Skeletal muscle tissue (tissue), 4 donors: ENCODE data around the gene KLHDC8A. TPM values are rescaled to one million over a fixed set of nuclear protein-coding genes. Genes with fewer than 3 reads are reported as not detected.

Experiments used
- H3K27ac ChIP-seq: one replicate; pipeline ENCODE4 v1.7.0; 2013; ENCODE audit warnings: mild to moderate bottlenecking, low read depth, low read length, inconsistent platforms
- H3K27me3 ChIP-seq, 3 donors: one replicate each; pipeline ENCODE4 v1.7.0; 2013; ENCODE audit warnings: low read length in 3 of 3; ENCODE audit not compliant: control insufficient read depth in 3 of 3, insufficient read depth in 3 of 3
- H3K36me3 ChIP-seq, 3 donors: one replicate each; pipeline ENCODE4 v1.7.0; 2013; ENCODE audit warnings: low read length in 3 of 3; ENCODE audit not compliant: control insufficient read depth in 3 of 3, insufficient read depth in 3 of 3
- H3K4me1 ChIP-seq, 3 donors: one replicate each; pipeline ENCODE4 v1.7.0; 2013; ENCODE audit warnings: low read length in 3 of 3, mild to moderate bottlenecking in 3 of 3; ENCODE audit not compliant: control insufficient read depth in 3 of 3, insufficient read depth in 3 of 3
- H3K4me3 ChIP-seq, 3 donors: one replicate each; pipeline ENCODE4 v1.7.0; 2013; ENCODE audit warnings: low read length in 3 of 3
- H3K9ac ChIP-seq, 3 donors: one replicate each; pipeline ENCODE4 v1.7.0; 2013; ENCODE audit warnings: low read length in 3 of 3, mild to moderate bottlenecking in 3 of 3, moderate library complexity in 2 of 3, low read depth in 1 of 3
- H3K9me3 ChIP-seq, 3 donors: one replicate each; pipeline ENCODE4 v1.7.0; 2013; ENCODE audit warnings: low read length in 3 of 3; ENCODE audit not compliant: control insufficient read depth in 3 of 3
- total RNA-seq: library from RNA; depleted of rRNA; stranded (reverse); fragments of >200 nt; gene quantifications from one replicate; pipeline ENCODE4 v1.2.3, GENCODE V29; 2014
- donor health status: Osteomylitis.

Gene KLHDC8A
- total RNA-seq, 1 donor from 2014 or later, result 0.52 TPM

DNA sequence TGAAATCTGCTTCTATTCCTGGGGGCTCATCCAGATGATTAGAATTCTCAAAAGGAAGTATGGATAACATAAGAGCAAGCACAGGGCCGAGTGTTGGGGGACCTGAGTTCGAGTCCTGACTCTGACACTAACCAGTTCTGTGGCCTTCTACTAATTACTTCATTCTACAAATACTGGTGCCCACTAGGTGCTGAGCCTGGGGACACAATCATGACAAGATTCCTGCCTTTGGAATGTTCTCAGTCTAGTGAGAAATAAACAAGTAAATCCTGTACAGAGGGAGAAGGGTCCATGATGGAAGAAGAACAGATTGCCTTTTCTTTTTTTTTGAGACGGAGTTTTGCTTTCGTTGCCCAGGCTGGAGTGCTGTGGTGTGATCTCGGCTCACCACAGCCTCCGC lies 32.9 kb downstream of the KLHDC8A start:
- no peaks in the 10 kb centered on the region for H3K36me3 ChIP-seq
- no peak overlapping the region for H3K9ac ChIP-seq
- H3K9me3 ChIP-seq, result no peaks in the 10 kb centered on the region
- peaks cover 35 to 49% (median 40%) of the 10 kb centered on the region in 3 donors for H3K4me1 ChIP-seq
- no peak overlapping the region for H3K27ac ChIP-seq
- no peaks in the 10 kb centered on the region for H3K27me3 ChIP-seq
- H3K4me3 ChIP-seq, result no peak overlapping the region

DNA sequence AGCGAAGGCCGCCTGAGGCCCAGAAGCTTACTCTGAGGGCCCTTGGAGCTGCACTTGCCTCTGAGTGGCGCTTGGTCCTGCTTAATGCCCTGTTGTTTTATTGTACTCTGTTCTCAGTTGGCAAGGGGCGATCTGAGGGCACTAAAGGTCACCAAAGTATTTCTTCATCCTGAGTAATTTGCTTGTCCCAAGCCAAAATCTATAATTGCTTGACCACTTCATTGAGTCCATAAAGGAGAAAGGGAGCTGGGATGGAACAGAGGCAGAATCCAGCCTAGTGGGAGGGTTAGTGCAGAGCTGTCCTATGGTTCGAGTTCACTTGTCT lies 34.8 kb downstream of the KLHDC8A start:
- Histone ChIP-seq H3K9me3 (no peaks in the 10 kb centered on the region), H3K4me1 (peaks cover 44 to 53% (median 47%) of the 10 kb centered on the region in 3 donors), H3K36me3 (no peaks in the 10 kb centered on the region), H3K27me3 (no peaks in the 10 kb centered on the region), H3K4me3 (peak overlapping the region; percentile 67 to 96 (median 84)), H3K27ac (peak overlapping the region; percentile 74), H3K9ac (peak overlapping the region in 2 of 3 donors; percentile 92 to 93)

DNA sequence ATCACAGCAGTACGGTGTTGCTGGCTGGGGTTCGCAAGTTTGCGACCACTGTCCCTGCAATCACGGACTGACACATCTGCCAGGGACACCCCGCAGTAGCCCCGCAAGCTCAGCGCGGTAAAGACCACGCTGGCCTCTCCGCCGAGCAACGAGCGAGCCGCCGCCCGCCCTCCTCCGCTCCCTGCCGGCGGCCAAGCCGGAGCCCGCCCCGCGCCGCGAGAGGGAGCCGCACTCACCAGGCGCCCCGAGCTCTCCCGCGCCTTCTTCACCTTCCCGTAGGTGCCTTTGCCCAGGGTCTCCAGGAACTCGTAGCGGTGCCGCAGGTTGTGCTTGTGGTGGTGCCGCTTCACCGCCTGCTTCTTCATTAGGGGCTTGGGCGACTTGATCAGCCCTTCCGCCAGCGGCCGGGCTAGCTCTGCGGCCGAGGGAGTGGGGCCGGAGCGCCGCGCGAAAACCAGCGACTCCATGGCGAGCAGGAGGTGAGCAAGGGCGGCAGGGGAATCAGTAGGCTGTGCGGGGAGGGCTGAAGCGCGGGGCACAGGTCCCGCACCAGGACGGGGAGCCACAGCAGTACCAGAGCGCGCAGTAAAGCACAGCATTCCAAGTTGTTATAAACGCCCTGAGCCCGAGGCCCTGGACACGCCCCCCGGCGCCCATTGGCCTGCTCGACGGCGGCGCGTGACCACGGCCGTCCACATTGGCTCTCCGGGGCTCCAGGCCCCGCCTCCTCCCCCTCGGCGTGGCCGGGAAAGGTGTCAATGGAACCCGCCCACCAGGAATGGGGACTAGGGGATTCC lies 35.4 kb downstream of the KLHDC8A start, which contains the start of gene NUAK2:
Gene NUAK2 (minus strand): TSS at position 584 of the 797 bp plus-strand sequence. CDS start 117 bp downstream, at position 467.
- Histone ChIP-seq H3K27me3 (no peaks in the 10 kb centered on the region), H3K27ac (peak within 1 kb of the TSS; percentile 74), H3K9ac (peak within 1 kb of the TSS; percentile 85 to 93 (median 92)), H3K36me3 (no peaks in the 10 kb centered on the region), H3K4me3 (peak within 1 kb of the TSS; percentile 84 to 96 (median 91)), H3K9me3 (no peaks in the 10 kb centered on the region), H3K4me1 (peaks cover 47 to 55% (median 53%) of the 10 kb centered on the region in 3 donors)

DNA sequence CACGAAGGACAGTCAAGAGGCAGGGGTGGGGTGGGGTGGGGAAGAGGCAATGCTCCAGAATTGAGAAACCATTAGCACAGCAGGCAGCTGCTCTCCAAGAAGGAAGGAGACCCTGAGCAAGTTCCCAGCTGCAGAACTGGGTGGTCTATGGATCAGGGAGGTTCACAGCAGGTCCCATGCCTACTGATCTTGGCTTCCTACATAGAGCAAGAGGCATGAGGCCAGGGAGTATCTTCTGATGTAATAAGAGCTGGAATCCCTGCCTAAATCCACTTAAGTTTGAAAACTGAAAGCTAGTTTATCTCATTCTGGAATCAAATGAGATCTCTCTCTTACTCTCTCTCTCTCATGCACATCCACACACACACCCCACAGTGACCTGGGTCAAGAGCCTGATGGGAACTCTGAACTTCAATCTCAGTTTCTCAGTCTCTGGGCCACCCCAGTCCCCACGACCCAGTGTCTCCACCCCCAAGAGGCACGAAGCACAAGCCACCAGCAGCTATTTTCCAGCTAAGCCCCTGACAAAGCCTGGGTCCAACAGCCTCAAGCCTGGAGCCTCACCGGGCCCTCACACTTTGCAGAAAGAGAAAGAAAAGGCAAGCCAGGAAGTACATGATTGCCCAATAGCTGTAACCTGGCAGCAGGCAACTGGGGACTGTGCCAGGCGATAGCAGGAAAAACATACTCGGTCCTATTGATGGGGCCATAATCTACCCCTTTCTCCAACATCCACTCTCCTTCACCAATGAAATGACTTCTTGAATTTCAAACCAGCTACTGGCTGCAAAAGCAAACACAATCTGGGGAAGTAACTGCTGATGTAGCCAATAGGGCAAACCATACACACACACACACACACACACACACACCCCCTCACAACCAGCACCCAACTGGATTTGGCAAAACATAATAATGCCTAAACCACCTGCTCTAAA lies 37.4 kb downstream of the KLHDC8A start:
- H3K9me3 ChIP-seq, result no peaks in the 10 kb centered on the region
- no peaks in the 10 kb centered on the region for H3K27me3 ChIP-seq
- H3K36me3 ChIP-seq, result no peaks in the 10 kb centered on the region
- peak overlapping the region in 2 of 3 donors; percentile 45 to 47 for H3K9ac ChIP-seq
- H3K4me1 ChIP-seq, result peaks cover 51 to 58% (median 52%) of the 10 kb centered on the region in 3 donors
- H3K4me3 ChIP-seq, result peak overlapping the region in 2 of 3 donors; percentile 41 to 49
- H3K27ac ChIP-seq, result peak overlapping the region; percentile 6

DNA sequence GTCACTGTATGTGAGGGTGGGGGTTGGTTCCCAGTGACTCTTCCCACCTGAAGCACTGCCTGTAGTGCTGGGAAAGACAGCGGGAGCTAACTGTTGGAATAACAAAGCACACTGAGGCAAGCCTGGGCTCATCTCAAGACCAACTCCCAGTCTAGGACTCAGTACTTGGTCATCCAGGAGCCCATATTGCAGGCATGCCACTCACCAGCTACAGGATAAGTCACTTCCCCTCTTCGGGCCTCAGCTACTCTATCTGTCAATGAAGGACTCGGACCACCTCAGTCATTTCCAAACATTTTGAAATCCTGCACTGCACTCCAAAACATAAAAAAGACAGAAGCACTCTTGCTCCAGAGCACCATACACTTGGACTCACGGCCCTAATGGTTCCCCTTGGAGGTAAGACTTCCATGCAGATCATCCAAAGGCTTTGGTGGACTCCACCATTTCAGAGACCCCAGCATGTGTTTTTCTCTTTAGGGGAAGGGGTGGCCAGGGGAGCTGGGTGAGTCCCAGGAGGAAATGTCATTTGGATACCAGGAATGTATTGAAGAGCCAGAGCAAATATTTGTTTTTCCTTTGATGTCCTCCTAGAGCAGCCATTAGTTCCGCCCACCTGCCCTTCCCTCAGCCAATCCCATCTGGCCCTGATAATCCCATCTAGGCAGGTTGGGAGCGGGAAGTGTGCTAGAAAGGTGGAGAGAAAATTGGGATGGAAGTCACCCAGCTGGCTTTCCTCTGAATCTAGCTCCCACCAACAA lies 38.3 kb downstream of the KLHDC8A start:
- H3K4me3 ChIP-seq, result no peak overlapping the region
- H3K4me1 ChIP-seq, result peaks cover 58 to 67% (median 59%) of the 10 kb centered on the region in 3 donors
- no peaks in the 10 kb centered on the region for H3K9me3 ChIP-seq
- H3K27me3 ChIP-seq, result no peaks in the 10 kb centered on the region
- no peaks in the 10 kb centered on the region for H3K36me3 ChIP-seq
- H3K27ac ChIP-seq, result no peak overlapping the region
- H3K9ac ChIP-seq, result no peak overlapping the region

DNA sequence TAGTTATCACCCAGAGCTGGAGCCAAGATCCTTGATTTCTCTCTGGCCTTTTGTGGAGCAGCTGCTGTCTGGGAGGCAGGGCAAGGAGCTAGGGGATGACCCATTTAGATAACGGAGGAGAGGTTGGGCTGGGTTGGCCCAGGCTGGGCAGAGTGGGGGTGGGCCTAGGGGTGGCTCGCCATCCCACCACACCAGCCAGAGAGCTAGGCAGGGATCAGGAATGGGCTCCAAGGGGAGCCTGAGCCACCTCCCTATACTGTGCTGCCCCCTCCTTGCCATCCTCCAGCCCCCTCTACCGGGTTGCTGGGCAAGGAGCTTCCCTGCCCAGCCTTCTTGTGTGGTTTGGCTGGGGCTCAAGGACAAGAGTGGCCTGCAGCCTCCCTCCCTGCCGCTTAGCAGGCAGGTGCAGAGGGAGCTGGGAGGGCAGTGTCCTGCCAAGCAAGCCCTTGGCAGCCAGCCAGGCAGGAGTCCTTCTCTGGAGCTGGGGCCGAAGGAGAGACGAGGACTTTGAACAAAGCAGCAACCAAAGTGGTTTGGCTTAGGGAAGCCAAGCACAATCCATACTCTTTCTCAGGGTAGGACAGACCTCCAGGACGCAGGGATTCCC lies 39.3 kb downstream of the KLHDC8A start:
- peak overlapping the region; percentile 48 for H3K27ac ChIP-seq
- no peaks in the 10 kb centered on the region for H3K9me3 ChIP-seq
- peak overlapping the region in 2 of 3 donors; percentile 35 to 47 for H3K9ac ChIP-seq
- H3K4me1 ChIP-seq, result peaks cover 62 to 70% (median 63%) of the 10 kb centered on the region in 3 donors
- no peaks in the 10 kb centered on the region for H3K36me3 ChIP-seq
- no peaks in the 10 kb centered on the region for H3K27me3 ChIP-seq
- H3K4me3 ChIP-seq, result peak overlapping the region in 2 of 3 donors; percentile 25 to 35

DNA sequence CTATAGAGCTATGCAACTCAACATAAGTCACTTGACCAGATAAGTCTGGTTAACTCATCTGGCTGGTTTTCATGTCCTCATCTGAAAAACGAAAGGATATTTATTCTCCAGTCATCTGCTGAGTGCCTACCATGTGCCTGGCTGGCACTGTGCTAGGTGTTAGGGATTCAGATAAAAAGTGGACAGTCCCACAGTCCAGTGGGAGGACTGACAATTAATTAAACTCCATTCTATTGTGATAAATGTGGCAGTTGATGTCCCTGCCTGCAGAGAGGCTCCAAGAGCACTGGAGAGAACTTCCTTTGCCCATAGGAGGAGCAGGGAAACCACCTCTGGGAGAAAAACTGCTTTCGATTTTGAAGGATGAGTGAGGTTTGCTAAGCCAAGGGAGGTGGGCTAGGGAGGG lies 40.6 kb downstream of the KLHDC8A start:
- peaks cover 55 to 66% (median 59%) of the 10 kb centered on the region in 3 donors for H3K4me1 ChIP-seq

DNA sequence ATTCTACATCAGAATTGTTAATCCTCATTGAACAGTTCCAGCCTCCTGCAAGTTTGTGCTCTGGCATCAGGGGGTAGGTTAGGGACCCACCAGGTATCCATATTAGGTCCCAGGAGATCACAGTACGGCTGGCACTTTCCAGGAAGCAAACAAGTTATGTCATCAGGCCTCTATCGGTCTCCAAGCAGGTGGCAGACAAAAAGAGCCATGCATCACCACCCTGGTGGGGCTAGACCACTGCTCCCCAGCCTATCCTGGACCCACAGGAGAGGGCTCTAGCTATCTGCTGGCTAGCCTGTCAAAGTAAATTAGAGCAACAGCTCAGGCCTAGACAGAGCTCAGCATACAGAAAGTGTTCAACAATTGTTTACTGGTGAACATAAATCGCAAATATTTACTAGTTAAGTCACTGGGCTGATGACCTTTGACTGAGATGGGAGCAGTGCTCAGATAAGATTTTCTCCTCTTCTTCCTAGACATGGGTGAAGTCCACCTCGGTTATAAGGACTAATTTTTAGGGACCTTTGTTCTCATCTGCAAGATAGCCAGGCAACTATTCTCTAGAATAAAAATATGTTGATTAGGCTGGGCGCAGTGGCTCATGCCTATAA lies 41.6 kb downstream of the KLHDC8A start:
- Histone ChIP-seq H3K9ac (no peak overlapping the region), H3K4me1 (peaks cover 48 to 58% (median 53%) of the 10 kb centered on the region in 3 donors), H3K27me3 (no peaks in the 10 kb centered on the region), H3K36me3 (peaks cover 0 to 14% (median 8%) of the 10 kb centered on the region in 3 donors), H3K27ac (no peak overlapping the region), H3K4me3 (no peak overlapping the region), H3K9me3 (no peaks in the 10 kb centered on the region)

More for the DNA sequence above, 40.6 kb downstream of the KLHDC8A start:
- Histone ChIP-seq H3K9me3 (no peaks in the 10 kb centered on the region), H3K9ac (no peak overlapping the region), H3K27me3 (no peaks in the 10 kb centered on the region), H3K4me3 (no peak overlapping the region), H3K36me3 (peaks cover 0 to 5% (median 0%) of the 10 kb centered on the region in 3 donors), H3K27ac (no peak overlapping the region)
